ENCODE results near the gene ZNF100. TPM values are rescaled to one million over a fixed set of nuclear protein-coding genes. Genes with fewer than 3 reads are reported as not detected.
A peak's percentile ranks its signal among the peaks of the same experiment; 100 is the strongest.
"Not testable (repeated sequence)": the region's sequence is repeated elsewhere in the genome, so short reads cannot be mapped to it uniquely, and the experiment has no call there.

Gene ZNF100
- total RNA-seq (10 to 100 TPM; 17.0 to 21.6 TPM), polyA plus RNA-seq (1 to 10 TPM; 1.4 to 2.0 TPM)
- long read RNA-seq, donor 1, full-length matches to known transcripts = 4 of 9 reads
- long read RNA-seq, donor 1, partial matches to known transcripts = 0 of 9 reads
- long read RNA-seq, donor 1, other reads (novel, unspliced or antisense) = 5 of 9 reads
- long read RNA-seq, donor 2, full-length matches to known transcripts = 3 of 9 reads
- long read RNA-seq, donor 2, partial matches to known transcripts = 1 of 9 reads
- long read RNA-seq, donor 2, other reads (novel, unspliced or antisense) = 5 of 9 reads

DNA sequence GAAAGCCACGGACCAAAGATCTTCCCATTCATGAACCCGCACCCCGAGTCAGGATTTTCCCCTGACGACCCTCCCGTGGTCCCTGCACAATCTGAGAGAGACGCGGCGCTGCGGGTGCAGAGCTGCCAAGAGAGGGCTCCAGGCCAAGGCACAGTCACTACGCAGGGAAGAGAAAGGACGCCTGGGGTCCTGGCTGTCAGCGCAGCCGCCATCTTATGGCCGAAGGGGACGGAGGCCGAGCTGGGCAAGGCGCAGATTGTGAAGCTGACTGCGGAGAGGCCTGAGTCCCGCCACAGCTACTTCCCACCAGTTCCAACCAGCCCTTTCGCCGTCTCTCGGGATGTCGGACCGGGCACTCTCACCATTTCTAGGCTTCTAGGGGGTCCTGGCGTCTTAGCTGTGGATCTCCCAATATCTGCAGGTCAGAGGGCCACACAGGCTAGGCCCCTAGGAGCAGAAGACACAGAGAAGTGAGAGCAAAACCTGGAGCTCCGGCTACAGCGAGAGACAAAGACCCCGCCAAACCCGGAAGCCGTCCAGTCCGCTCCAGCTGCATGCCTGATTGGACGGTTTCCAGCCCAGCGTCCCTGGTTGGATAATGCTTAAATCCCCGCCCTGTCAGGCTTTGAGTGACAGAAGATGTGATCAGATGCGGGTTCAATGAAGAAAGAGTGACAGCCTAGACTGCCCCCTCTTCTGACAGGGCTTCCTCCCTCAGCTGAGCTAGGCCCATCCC is at the start of gene ZNF100:
Gene ZNF100, minus strand, starts transcription at position 515 of the 736 bp plus-strand sequence. Its CDS starts 150 bp downstream, at position 365.
- peak within 1 kb of the TSS in 1 of 2 donors; percentile 80 for H3K27ac ChIP-seq (ENCODE audit: low read depth in 1 of 2, low read length in 2 of 2)
- H3K4me3 ChIP-seq (ENCODE audit: low read length in 2 of 2) = peak within 1 kb of the TSS; percentile 40 to 74
- 0% methylated on average over 35 of the region's 35 CpGs for WGBS, 2 donors
- H3K27me3 ChIP-seq (ENCODE audit: control insufficient read depth in 1 of 2, insufficient read depth in 2 of 2, low read length in 1 of 2) = no peaks in the 10 kb centered on the region
- ATAC-seq (ENCODE audit: low FRiP score) (peak; percentile 95), DNase-seq (peak; percentile 96)
- intact Hi-C loops (cut with DNase I) = loop anchor here (5.0 kb wide), 2 partner anchors 70 to 85 kb away; partner anchors contain the start of gene ZNF43 (in 1 of the 2)
- H3K4me1 ChIP-seq (ENCODE audit: control insufficient read depth in 1 of 2, insufficient read depth in 2 of 2, low read length in 2 of 2) = no peaks in the 10 kb centered on the region
- no peaks in the 10 kb centered on the region for H3K9me3 ChIP-seq (ENCODE audit: control insufficient read depth, low read length)
- peaks cover 0 to 2% of the 10 kb centered on the region in 2 donors for H3K36me3 ChIP-seq (ENCODE audit: control insufficient read depth in 1 of 2, insufficient read depth in 2 of 2, low read length in 1 of 2)

DNA sequence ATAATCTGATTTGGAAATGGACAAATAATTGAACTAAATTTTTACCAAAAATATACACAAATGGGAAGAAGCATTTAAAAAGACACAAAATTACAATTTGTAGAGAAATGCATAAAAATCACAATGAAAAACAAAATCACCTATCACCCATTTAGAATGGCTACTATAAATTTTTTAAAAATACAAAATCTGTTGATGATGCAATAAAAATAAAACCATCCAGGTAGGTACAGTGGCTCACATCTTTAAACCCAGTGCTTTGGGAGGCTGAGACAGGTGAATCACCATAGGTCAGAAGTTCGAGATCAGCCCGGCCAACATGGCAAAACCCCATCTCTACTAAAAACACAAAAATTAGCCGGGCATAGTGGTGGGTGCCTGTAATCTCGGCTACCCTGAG is 45.1 kb upstream of the ZNF100 start:
- no peaks in the 10 kb centered on the region for H3K27me3 ChIP-seq (ENCODE audit: control insufficient read depth in 1 of 2, insufficient read depth in 2 of 2, low read length in 1 of 2)
- peaks cover 22% of the 10 kb centered on the region for H3K9me3 ChIP-seq (ENCODE audit: control insufficient read depth, low read length)
- H3K4me1 ChIP-seq (ENCODE audit: control insufficient read depth in 1 of 2, insufficient read depth in 2 of 2, low read length in 2 of 2) = no peaks in the 10 kb centered on the region
- H3K36me3 ChIP-seq (ENCODE audit: control insufficient read depth in 1 of 2, insufficient read depth in 2 of 2, low read length in 1 of 2) = peaks cover 19 to 31% of the 10 kb centered on the region in 2 donors
- WGBS, 2 donors = 96 to 98% methylated on average over 4 of the region's 4 CpGs
- no peak overlapping the region for H3K27ac ChIP-seq (ENCODE audit: low read depth in 1 of 2, low read length in 2 of 2)
- DNase-seq (no peak), ATAC-seq (ENCODE audit: low FRiP score) (no peak)
- H3K4me3 ChIP-seq (ENCODE audit: low read length in 2 of 2) = no peak overlapping the region
- intact Hi-C loops (cut with DNase I) = no loop called here

DNA sequence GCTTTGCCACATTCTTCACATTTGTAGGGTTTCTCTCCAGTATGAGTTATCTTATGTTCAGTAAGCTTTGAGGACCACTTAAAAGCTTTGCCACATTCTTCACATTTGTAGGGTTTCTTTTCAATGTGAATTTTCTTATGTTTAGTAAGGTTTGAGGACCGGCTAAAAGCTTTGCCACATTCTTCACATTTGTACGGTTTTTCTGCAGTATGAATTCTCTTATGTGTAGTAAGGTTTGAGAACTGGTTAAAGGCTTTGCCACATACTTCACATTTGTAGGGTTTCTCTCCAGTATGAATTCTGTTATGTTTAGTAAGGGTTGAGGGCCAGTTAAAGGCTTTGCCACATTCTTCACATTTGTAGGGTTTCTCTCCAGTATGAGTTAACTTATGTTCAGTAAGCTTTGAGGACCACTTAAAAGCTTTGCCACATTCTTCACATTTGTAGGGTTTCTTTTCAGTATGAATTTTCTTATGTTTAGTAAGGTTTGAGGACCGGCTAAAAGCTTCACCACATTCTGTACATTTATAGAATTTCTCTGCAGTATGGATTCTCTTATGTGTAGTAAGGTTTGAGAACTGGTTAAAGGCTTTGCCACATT is 41.1 kb upstream of the ZNF100 start:
- H3K4me3 ChIP-seq (ENCODE audit: low read length in 2 of 2); H3K27ac ChIP-seq (ENCODE audit: low read depth in 1 of 2, low read length in 2 of 2); intact Hi-C loops (cut with DNase I); H3K27me3 ChIP-seq (ENCODE audit: control insufficient read depth in 1 of 2, insufficient read depth in 2 of 2, low read length in 1 of 2); H3K4me1 ChIP-seq (ENCODE audit: control insufficient read depth in 1 of 2, insufficient read depth in 2 of 2, low read length in 2 of 2); DNase-seq; ATAC-seq (ENCODE audit: low FRiP score): not testable (repeated sequence)
- Histone ChIP-seq H3K9me3 (ENCODE audit: control insufficient read depth, low read length) (peaks cover 14% of the 10 kb centered on the region), H3K36me3 (ENCODE audit: control insufficient read depth in 1 of 2, insufficient read depth in 2 of 2, low read length in 1 of 2) (peaks cover 8 to 20% of the 10 kb centered on the region in 2 donors)
- WGBS, 2 donors = 97 to 99% methylated on average over 3 of the region's 3 CpGs

DNA sequence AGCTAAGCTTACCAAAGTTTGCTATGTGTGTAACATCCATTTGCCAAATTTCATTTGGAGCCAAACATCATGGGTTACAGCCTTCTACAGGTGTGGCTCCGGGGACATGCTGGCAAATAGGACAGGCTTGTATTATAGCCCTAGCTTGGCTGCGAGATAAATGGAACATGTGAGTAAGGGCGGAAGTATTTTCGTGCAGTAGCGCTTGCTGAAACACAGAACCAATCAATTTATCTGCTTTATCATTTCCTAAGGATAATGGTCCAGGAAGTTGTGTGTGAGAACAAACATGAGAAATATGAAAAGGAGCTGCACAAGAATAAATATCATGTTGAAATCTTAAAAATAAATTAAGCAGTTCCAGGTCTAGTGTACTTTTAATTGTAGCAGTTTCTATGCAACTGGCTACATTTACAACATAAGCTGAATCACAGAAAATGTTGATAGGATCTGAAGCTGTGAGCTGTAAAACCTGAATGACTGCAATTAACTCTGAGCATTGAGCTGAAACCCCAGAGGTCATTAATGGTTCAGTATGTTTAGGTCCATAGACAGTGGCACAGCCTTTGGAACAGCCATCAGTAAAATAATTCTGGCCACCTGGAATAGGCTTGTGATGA is 22.2 kb upstream of the ZNF100 start:
- Histone ChIP-seq H3K4me1 (ENCODE audit: control insufficient read depth in 1 of 2, insufficient read depth in 2 of 2, low read length in 2 of 2) (no peaks in the 10 kb centered on the region), H3K27ac (ENCODE audit: low read depth in 1 of 2, low read length in 2 of 2) (no peak overlapping the region), H3K9me3 (ENCODE audit: control insufficient read depth, low read length) (peaks cover 1% of the 10 kb centered on the region), H3K36me3 (ENCODE audit: control insufficient read depth in 1 of 2, insufficient read depth in 2 of 2, low read length in 1 of 2) (no peaks in the 10 kb centered on the region), H3K27me3 (ENCODE audit: control insufficient read depth in 1 of 2, insufficient read depth in 2 of 2, low read length in 1 of 2) (no peaks in the 10 kb centered on the region), H3K4me3 (ENCODE audit: low read length in 2 of 2) (no peak overlapping the region)
- ATAC-seq (ENCODE audit: low FRiP score) (no peak), DNase-seq (no peak)
- intact Hi-C loops (cut with DNase I) = no loop called here
- 82 to 86% methylated on average over 5 of the region's 5 CpGs for WGBS, 2 donors

DNA sequence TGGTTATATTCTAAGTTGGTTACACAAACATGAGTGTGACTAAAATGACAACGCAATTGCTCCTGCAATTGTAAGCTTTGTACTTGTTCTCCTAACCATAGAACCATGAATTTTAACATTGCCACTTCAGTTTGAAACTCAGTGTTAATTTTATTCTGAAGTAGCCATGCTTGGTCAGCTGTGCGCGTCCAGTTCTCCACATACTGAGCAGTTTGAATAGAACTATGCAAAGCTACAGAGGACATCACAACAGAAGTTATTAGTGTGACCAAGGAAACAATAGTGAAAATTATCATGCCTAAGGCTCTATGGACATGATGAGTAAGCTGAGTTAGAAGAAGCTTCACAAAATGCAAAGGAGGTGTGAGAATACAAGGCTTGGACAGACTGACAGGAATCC is 19.6 kb upstream of the ZNF100 start:
- no peak for ATAC-seq (ENCODE audit: low FRiP score)
- no peak for DNase-seq
- intact Hi-C loops (cut with DNase I) = no loop called here
- Histone ChIP-seq H3K27me3 (ENCODE audit: control insufficient read depth in 1 of 2, insufficient read depth in 2 of 2, low read length in 1 of 2) (no peaks in the 10 kb centered on the region), H3K9me3 (ENCODE audit: control insufficient read depth, low read length) (no peaks in the 10 kb centered on the region), H3K27ac (ENCODE audit: low read depth in 1 of 2, low read length in 2 of 2) (no peak overlapping the region), H3K4me3 (ENCODE audit: low read length in 2 of 2) (no peak overlapping the region), H3K36me3 (ENCODE audit: control insufficient read depth in 1 of 2, insufficient read depth in 2 of 2, low read length in 1 of 2) (no peaks in the 10 kb centered on the region), H3K4me1 (ENCODE audit: control insufficient read depth in 1 of 2, insufficient read depth in 2 of 2, low read length in 2 of 2) (no peaks in the 10 kb centered on the region)
- 92 to 93% methylated on average over 3 of the region's 3 CpGs for WGBS, 2 donors

DNA sequence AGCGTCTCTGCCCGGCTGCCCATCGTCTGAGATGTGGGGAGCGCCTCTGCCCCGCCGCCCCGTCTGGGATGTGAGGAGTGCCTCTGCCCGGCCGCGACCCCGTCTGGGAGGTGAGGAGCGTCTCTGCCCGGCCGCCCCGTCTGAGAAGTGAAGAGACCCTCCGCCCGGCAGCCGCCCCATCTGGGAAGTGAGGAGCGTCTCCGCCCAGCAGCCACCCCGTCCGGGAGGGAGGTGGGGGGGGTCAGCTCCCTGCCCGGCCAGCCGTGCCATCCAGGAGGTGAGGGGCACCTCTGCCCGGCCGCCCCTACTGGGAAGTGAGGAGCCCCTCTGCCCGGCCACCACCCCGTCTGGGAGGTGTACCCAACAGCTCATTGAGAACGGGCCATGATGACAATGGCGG is 8.4 kb upstream of the ZNF100 start:
- H3K9me3 ChIP-seq (ENCODE audit: control insufficient read depth, low read length); intact Hi-C loops (cut with DNase I): not testable (repeated sequence)

DNA sequence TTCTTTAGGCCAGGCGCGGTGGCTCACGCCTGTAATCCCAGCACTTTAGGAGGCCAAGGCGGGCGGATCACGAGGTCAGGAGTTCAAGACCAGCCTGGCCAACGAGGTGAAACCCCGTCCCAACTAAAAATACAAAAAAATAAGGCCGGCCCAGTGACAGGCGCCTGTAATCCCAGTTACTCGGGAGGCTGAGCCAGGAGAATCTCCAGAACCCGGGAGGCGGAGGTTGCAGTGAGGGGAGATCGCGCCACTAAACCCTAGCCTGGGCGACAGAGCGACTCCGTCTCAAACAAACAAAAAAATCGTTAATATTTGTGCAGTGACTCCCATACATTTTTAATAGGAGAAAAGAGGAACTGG is 694 bp downstream of the ZNF100 start:
- H3K9me3 ChIP-seq (ENCODE audit: control insufficient read depth, low read length); ATAC-seq (ENCODE audit: low FRiP score); H3K36me3 ChIP-seq (ENCODE audit: control insufficient read depth in 1 of 2, insufficient read depth in 2 of 2, low read length in 1 of 2); H3K4me1 ChIP-seq (ENCODE audit: control insufficient read depth in 1 of 2, insufficient read depth in 2 of 2, low read length in 2 of 2); H3K27me3 ChIP-seq (ENCODE audit: control insufficient read depth in 1 of 2, insufficient read depth in 2 of 2, low read length in 1 of 2); DNase-seq; H3K27ac ChIP-seq (ENCODE audit: low read depth in 1 of 2, low read length in 2 of 2): not testable (repeated sequence)
- peak overlapping the region; percentile 40 to 74 for H3K4me3 ChIP-seq (ENCODE audit: low read length in 2 of 2)
- intact Hi-C loops (cut with DNase I) = loop anchor here (5.0 kb wide), 2 partner anchors 71 to 86 kb away; partner anchors contain the start of gene ZNF43 (in 1 of the 2)
- WGBS, 2 donors = 1% methylated on average over 19 of the region's 19 CpGs

More for the DNA sequence above, 8.4 kb upstream of the ZNF100 start:
- not testable (repeated sequence) for H3K4me1 ChIP-seq (ENCODE audit: control insufficient read depth in 1 of 2, insufficient read depth in 2 of 2, low read length in 2 of 2); DNase-seq; H3K4me3 ChIP-seq (ENCODE audit: low read length in 2 of 2); ATAC-seq (ENCODE audit: low FRiP score); H3K36me3 ChIP-seq (ENCODE audit: control insufficient read depth in 1 of 2, insufficient read depth in 2 of 2, low read length in 1 of 2); H3K27ac ChIP-seq (ENCODE audit: low read depth in 1 of 2, low read length in 2 of 2); H3K27me3 ChIP-seq (ENCODE audit: control insufficient read depth in 1 of 2, insufficient read depth in 2 of 2, low read length in 1 of 2)
- WGBS, 2 donors = 91 to 93% methylated on average over 14 to 25 of the region's 30 CpGs

DNA sequence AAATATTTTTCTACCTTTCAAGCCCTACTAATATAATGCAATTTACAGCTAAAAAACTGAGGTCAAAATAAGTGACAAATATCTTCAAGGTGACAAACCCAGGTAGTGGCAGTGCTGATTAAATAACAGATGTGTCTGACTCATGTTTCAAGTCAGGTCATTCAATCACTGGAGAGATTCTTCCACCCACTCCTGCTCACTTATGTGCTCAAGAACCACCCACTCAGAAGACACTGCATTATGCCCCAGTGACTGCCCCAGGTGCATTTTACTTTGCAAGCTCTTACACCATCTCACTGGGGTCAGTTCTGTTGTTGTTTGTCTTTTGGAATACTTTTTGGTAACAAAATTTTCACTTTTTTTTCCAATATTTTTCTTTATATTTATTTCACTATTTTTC is 2.2 kb downstream of the ZNF100 start:
- Histone ChIP-seq H3K27me3 (ENCODE audit: control insufficient read depth in 1 of 2, insufficient read depth in 2 of 2, low read length in 1 of 2) (no peaks in the 10 kb centered on the region), H3K4me1 (ENCODE audit: control insufficient read depth in 1 of 2, insufficient read depth in 2 of 2, low read length in 2 of 2) (no peaks in the 10 kb centered on the region), H3K9me3 (ENCODE audit: control insufficient read depth, low read length) (no peaks in the 10 kb centered on the region), H3K27ac (ENCODE audit: low read depth in 1 of 2, low read length in 2 of 2) (no peak overlapping the region), H3K4me3 (ENCODE audit: low read length in 2 of 2) (no peak overlapping the region), H3K36me3 (ENCODE audit: control insufficient read depth in 1 of 2, insufficient read depth in 2 of 2, low read length in 1 of 2) (peaks cover 2 to 3% of the 10 kb centered on the region in 2 donors)
- intact Hi-C loops (cut with DNase I) = loop anchor here (5.0 kb wide), 2 partner anchors 72 to 87 kb away; partner anchors contain the start of gene ZNF43 (in 1 of the 2)
- ATAC-seq (ENCODE audit: low FRiP score) = no peak
- no peak for DNase-seq
